IMR-90 (cell line): ENCODE measurements around the gene C22orf42. TPM values are rescaled to one million over a fixed set of nuclear protein-coding genes. Genes with fewer than 3 reads are reported as not detected.
A peak's percentile ranks its signal among the peaks of the same experiment; 100 is the strongest.
"Not testable (repeated sequence)": the region's sequence is repeated elsewhere in the genome, so short reads cannot be mapped to it uniquely, and the experiment has no call there.

ENCODE experiments used
- ATAC-seq: fragments of 200-7000 bp; cut with Tn5 transposase; 2 replicates; pipeline ENCODE4 v1.9.1; 2020; ENCODE audit warnings: low read depth, mild to moderate bottlenecking, moderate library complexity
- BruUV-seq: library from RNA; stranded (reverse); fragments of 400-500 nt; replicated peaks from 2 replicates; lab custom pipeline; 2021; lab: Mats Ljungman, UMichigan
- CTCF ChIA-PET: fragments of 300-600 bp; formaldehyde crosslinking; extraction: SDS; loops from one replicate; lab custom pipeline; 2021; ENCODE audit warnings: antibody characterized with exemption; lab: Yijun Ruan, JAX
- POLR2A ChIA-PET: fragments of 300-600 bp; sonication (Branson Sonifier 250); formaldehyde crosslinking; loops from one replicate; lab custom pipeline; 2022; ENCODE audit warnings: antibody characterized with exemption; ENCODE audit not compliant: unreplicated experiment; lab: Charles Lee
- DNase-seq: peaks from one replicate; pipeline ENCODE4 v3.0.0; 2013
- H2AFZ ChIP-seq: replicated peaks from 2 replicates; pipeline ENCODE3; 2013; ENCODE audit warnings: low read length, mild to moderate bottlenecking; ENCODE audit not compliant: poor library complexity
- H2AK5ac ChIP-seq: 2 replicates; pipeline ENCODE4 v1.6.1; 2013; ENCODE audit warnings: low read depth, low read length, inconsistent platforms
- H2AK9ac ChIP-seq: replicated peaks from 2 replicates; pipeline ENCODE3; 2013; ENCODE audit warnings: mild to moderate bottlenecking, low read depth, low read length, moderate library complexity; ENCODE audit not compliant: poor library complexity
- H2BK120ac ChIP-seq: 2 replicates; pipeline ENCODE4 v1.6.1; 2013; ENCODE audit warnings: low read depth, low read length, inconsistent platforms
- H2BK15ac ChIP-seq: 3 replicates; pipeline ENCODE4 v1.6.1; 2013; ENCODE audit warnings: low read depth, low read length, inconsistent platforms
- H2BK20ac ChIP-seq: 2 replicates; pipeline ENCODE4 v1.6.1; 2013; ENCODE audit warnings: low read depth, mild to moderate bottlenecking, inconsistent platforms, low read length, moderate library complexity
- H2BK5ac ChIP-seq: 2 replicates; pipeline ENCODE4 v1.6.1; 2013; ENCODE audit warnings: mild to moderate bottlenecking, low read depth, low read length, inconsistent platforms; ENCODE audit not compliant: poor library complexity, severe bottlenecking
- H3K14ac ChIP-seq: replicated peaks from 2 replicates; pipeline ENCODE4 v1.6.1; 2013; ENCODE audit warnings: low read depth, low read length, inconsistent platforms
- H3K18ac ChIP-seq: 2 replicates; pipeline ENCODE4 v1.6.1; 2013; ENCODE audit warnings: low read depth, low read length, control low read depth
- H3K23ac ChIP-seq: 2 replicates; pipeline ENCODE4 v1.6.1; 2013; ENCODE audit warnings: low read depth, low read length, inconsistent platforms
- H3K27ac ChIP-seq: 2 replicates; pipeline ENCODE4 v1.5.1; 2013; ENCODE audit warnings: mild to moderate bottlenecking, control low read depth, low read length; ENCODE audit not compliant: insufficient read depth
- H3K27me3 ChIP-seq: 2 replicates; pipeline ENCODE4 v1.6.1; 2013; ENCODE audit warnings: low read length; ENCODE audit not compliant: control insufficient read depth, insufficient read depth
- H3K36me3 ChIP-seq: 2 replicates; pipeline ENCODE4 v1.6.1; 2013; ENCODE audit warnings: low read length, mixed read lengths; ENCODE audit not compliant: control insufficient read depth, insufficient read depth
- H3K4ac ChIP-seq: 2 replicates; pipeline ENCODE4 v1.6.1; 2013; ENCODE audit warnings: low read depth, low read length, inconsistent platforms
- H3K4me1 ChIP-seq: 2 replicates; pipeline ENCODE4 v1.6.1; 2013; ENCODE audit warnings: low read length, mixed read lengths; ENCODE audit not compliant: control insufficient read depth, insufficient read depth
- H3K4me2 ChIP-seq: 2 replicates; pipeline ENCODE4 v1.6.1; 2013; ENCODE audit warnings: low read depth, mild to moderate bottlenecking, control low read depth, low read length, moderate library complexity
- H3K4me3 ChIP-seq: 2 replicates; pipeline ENCODE4 v1.5.1; 2013; ENCODE audit warnings: low read depth, mild to moderate bottlenecking, control low read depth, low read length, moderate library complexity; ENCODE audit not compliant: insufficient read depth
- H3K56ac ChIP-seq: 2 replicates; pipeline ENCODE4 v1.6.1; 2013; ENCODE audit warnings: low read length, inconsistent platforms; ENCODE audit not compliant: insufficient read depth; ENCODE audit errors: extremely low read depth
- H3K79me1 ChIP-seq, 2 experiments: 2 replicates each; pipeline ENCODE4 v1.6.1; 2013; ENCODE audit warnings: low read length in 2 of 2, inconsistent platforms in 1 of 2, low read depth in 1 of 2
- H3K9ac ChIP-seq: 2 replicates; pipeline ENCODE4 v1.6.1; 2013; ENCODE audit warnings: low read depth, low read length, control low read depth
- H3K9me1 ChIP-seq: 2 replicates; pipeline ENCODE4 v1.6.1; 2013; ENCODE audit warnings: low read length, inconsistent platforms; ENCODE audit not compliant: insufficient read depth
- H3K9me3 ChIP-seq: 2 replicates; pipeline ENCODE4 v1.6.1; 2013; ENCODE audit warnings: low read length; ENCODE audit not compliant: control insufficient read depth, insufficient read depth
- H4K20me1 ChIP-seq: 2 replicates; pipeline ENCODE4 v1.6.1; 2013; ENCODE audit warnings: low read length, inconsistent platforms; ENCODE audit not compliant: insufficient read depth
- H4K5ac ChIP-seq: 2 replicates; pipeline ENCODE4 v1.6.1; 2013; ENCODE audit warnings: mild to moderate bottlenecking, low read depth, low read length, control low read depth
- H4K8ac ChIP-seq, 2 experiments: 2 replicates each; pipeline ENCODE4 v1.6.1; 2013; ENCODE audit warnings: low read depth in 2 of 2, low read length in 2 of 2, control low read depth in 1 of 2, inconsistent platforms in 1 of 2
- H4K91ac ChIP-seq: 2 replicates; pipeline ENCODE4 v1.6.1; 2013; ENCODE audit warnings: low read depth, low read length, inconsistent platforms; ENCODE audit not compliant: insufficient read depth
- WGBS, 2 experiments: methylation state at CpG; one replicate each; pipeline versions ENCODE4 v1.1.5 to v1.1.7; 2013; ENCODE audit warnings: missing lambda C conversion rate in 2 of 2; ENCODE audit not compliant: insufficient read length in 1 of 2; ENCODE audit errors: extremely low coverage in 2 of 2; 5-methylcytosine and 5-hydroxymethylcytosine counted together
- dilution Hi-C: fragments of 300-500 bp; cut with HindIII; formaldehyde crosslinking; loops from one replicate; pipeline ENCODE4 v1.14.3; 2018; ENCODE audit warnings: low sequenced_read_pairs; ENCODE audit not compliant: unreplicated experiment
- in situ Hi-C: fragments of 300-500 bp; cut with MboI; formaldehyde crosslinking; loops from 3 replicates; pipeline ENCODE4 v1.14.3; 2019; ENCODE audit warnings: low sequenced_read_pairs, inconsistent platforms, mixed read lengths
- intact Hi-C: fragments of 100-400 bp; cut with micrococcal nuclease; formaldehyde crosslinking; loops from 2 replicates; pipeline ENCODE4 v1.10.0; 2022
- polyA plus RNA-seq, 3 experiments: library from polyadenylated mRNA; depleted of rRNA; stranded (reverse); fragments of >200 nt; gene quantifications; 2 replicates each; pipeline ENCODE4 v1.2.3, GENCODE V29; 2012; ENCODE audit warnings: low replicate concordance in 1 of 3
- total RNA-seq: library from RNA; depleted of rRNA; stranded (reverse); fragments of >200 nt; gene quantifications from 2 replicates; pipeline ENCODE4 v1.2.3, GENCODE V29; 2012

Gene C22orf42
- total and polyA plus RNA-seq, 2 of the 4 experiments (the other 2 are of a cell fraction), result not detected

DNA sequence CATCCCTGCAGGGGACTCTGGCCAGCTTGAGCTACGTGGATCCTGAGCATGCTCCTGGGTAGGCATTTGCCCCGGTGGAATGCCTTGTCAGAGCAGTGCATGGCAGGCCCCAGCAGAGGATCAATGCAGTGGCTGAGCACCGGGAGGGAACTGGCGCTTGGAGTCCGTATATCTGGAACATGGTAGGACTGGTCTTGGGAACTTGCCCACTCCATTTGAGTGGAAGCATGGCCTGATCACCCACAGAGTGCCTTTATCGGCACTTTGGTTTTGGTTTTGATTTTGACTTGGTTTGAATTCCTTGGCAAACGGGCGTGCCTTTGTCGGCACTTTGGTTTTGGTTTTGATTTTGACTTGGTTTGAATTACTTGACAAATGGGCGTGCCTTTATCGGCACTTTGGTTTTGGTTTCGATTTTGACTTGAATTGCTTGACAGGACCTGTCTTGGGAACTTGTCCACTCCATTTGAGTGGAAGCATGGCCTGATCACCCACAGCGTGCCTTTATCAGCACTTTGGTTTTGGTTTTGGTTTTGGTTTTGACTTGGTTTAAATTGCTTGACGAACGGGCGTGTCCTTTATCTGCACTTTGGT lies 21.3 kb downstream of the C22orf42 start:
- H2AFZ ChIP-seq, result peak overlapping the region; percentile 21
- H3K36me3 ChIP-seq, H3K23ac ChIP-seq, DNase-seq, H2BK15ac ChIP-seq, H3K9me3 ChIP-seq, H3K4ac ChIP-seq, BruUV-seq, H3K4me2 ChIP-seq, H2BK5ac ChIP-seq, H3K18ac ChIP-seq, H3K9ac ChIP-seq, H3K4me1 ChIP-seq, H4K91ac ChIP-seq, H3K27me3 ChIP-seq, H2BK20ac ChIP-seq, H3K56ac ChIP-seq, intact Hi-C loops, H4K8ac ChIP-seq, H3K27ac ChIP-seq, H3K9me1 ChIP-seq, in situ Hi-C loops, H2AK9ac ChIP-seq, H4K5ac ChIP-seq, ATAC-seq, POLR2A ChIA-PET, CTCF ChIA-PET, dilution Hi-C loops, H3K14ac ChIP-seq, H2AK5ac ChIP-seq, H2BK120ac ChIP-seq, H4K20me1 ChIP-seq, H3K79me1 ChIP-seq: not testable (repeated sequence)
- no CpG with 5 or more reads among the region's 16 CpGs for WGBS, 2 experiments
- H3K4me3 ChIP-seq, result peak overlapping the region; percentile 7; the same call in 1 of the 2 replicates

DNA sequence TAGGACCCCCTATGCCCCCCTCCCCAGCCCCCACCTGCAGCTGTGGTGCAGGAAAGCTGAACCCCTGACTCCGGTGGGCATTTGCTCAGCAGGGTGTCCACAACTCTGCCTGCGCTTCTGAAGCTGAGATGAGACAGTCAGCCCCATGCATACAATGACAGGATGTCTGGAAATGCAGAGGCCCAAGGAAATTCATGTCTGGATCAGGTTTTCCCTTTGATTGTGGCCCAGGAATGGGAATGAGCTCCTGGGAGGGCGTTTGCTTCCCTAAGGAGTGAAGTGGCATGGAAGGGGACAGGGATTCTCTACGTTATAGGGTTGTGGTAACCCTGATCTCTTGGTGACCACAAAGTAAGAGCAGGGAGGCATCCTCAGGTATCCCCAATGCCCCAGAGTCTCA lies 22.2 kb downstream of the C22orf42 start:
- H3K79me1 ChIP-seq, POLR2A ChIA-PET, H4K20me1 ChIP-seq, H4K5ac ChIP-seq, dilution Hi-C loops, H3K27ac ChIP-seq, ATAC-seq, H3K14ac ChIP-seq, H3K23ac ChIP-seq, BruUV-seq, H2BK120ac ChIP-seq, H3K9me3 ChIP-seq, in situ Hi-C loops, H2BK15ac ChIP-seq, H3K36me3 ChIP-seq, intact Hi-C loops, H2AK5ac ChIP-seq, H3K18ac ChIP-seq, H4K91ac ChIP-seq, CTCF ChIA-PET, H3K4me1 ChIP-seq, H2AK9ac ChIP-seq, H3K27me3 ChIP-seq, H4K8ac ChIP-seq, H2BK5ac ChIP-seq, H3K4me2 ChIP-seq, H3K9me1 ChIP-seq, H2BK20ac ChIP-seq, H3K9ac ChIP-seq, H3K4me3 ChIP-seq, H3K56ac ChIP-seq, DNase-seq, H3K4ac ChIP-seq, H2AFZ ChIP-seq: not testable (repeated sequence)
- WGBS, 2 experiments, result no CpG with 5 or more reads among the region's 4 CpGs
